Measurements from ENCODE around the gene SERPINB6.
"Not testable (repeated sequence)": the region's sequence is repeated elsewhere in the genome, so short reads cannot be mapped to it uniquely, and the experiment has no call there.

Gene SERPINB6

GRCh38 chr6:2958776-2959175, 12.6 kb downstream of the SERPINB6 start:
- DNase-seq (ENCODE audit: low read depth in 2 of 2), result no peak

DNA sequence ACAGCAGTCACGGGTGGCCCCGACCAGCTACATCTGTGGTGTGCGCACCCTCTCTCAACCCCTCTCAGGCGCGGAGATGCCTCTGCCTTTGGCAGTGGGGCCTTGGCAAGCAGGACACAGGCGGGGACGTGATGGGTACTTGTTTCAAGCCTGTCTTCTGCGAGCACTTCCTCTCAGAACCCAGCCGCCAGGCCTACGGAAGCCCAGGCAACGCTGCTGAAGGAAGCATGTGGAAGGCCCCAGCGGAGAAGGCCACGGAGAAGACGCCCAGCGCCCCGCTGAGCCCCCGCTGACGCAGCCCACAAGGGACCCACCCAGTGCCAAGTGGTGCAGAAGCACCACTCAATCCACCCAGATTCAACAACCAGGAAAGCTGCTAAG, 13.0 kb downstream of the SERPINB6 start:
- DNase-seq (ENCODE audit: low read depth in 2 of 2), result no peak

DNA sequence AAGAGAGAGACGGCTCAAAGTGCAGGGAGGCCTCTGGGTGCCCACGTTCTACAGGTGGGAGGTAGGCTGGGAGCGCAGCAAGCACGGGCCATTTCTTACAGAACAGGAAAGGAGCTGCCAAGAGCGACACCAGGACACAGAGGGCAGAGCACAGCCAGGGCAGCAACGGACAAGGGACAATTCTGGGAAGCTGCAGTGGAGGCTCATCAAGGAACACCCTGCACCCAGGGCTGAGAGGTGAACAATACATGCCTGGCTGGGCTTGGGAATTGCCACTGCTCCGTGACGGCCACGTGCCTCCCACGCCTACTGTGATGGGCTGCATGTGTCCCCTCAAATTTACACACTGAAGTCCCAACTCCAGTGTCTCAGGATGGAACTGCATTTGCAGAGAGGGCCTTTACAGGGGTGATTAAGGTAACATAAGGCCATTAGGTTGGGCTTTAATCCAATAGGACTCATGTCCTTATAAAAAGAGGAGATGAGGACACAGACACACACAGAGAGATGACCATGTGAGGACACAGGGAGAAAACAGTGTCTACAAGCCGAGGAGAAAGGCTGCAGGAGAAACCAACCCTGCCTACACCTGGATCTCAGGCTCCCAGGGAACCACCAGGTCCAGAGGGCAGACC, 13.6 kb downstream of the SERPINB6 start:
- DNase-seq (ENCODE audit: low read depth in 2 of 2), result no peak

GRCh38 chr6:2956930-2957685, 14.3 kb downstream of the SERPINB6 start:
- no peak for DNase-seq (ENCODE audit: low read depth in 2 of 2)

DNA sequence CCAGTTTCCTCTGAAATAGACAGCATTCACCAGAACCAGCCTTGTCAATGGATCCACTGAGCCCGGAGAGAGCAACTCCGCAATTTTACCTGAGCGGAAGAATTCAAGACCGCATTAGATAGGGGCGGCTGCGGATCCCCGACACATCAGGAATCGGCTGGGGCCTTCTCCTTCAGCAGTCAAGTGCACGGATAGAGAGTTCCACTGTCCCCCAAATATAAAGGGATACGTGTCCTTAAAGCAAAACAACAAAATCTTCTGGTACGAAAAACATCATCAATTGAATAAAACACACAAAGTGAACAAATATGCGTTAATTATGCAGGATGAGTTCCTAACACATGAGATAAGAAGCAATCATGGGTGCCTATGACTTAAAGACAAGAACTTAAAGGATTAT, 18.3 kb downstream of the SERPINB6 start:
- no peak for DNase-seq (ENCODE audit: low read depth in 2 of 2)

DNA sequence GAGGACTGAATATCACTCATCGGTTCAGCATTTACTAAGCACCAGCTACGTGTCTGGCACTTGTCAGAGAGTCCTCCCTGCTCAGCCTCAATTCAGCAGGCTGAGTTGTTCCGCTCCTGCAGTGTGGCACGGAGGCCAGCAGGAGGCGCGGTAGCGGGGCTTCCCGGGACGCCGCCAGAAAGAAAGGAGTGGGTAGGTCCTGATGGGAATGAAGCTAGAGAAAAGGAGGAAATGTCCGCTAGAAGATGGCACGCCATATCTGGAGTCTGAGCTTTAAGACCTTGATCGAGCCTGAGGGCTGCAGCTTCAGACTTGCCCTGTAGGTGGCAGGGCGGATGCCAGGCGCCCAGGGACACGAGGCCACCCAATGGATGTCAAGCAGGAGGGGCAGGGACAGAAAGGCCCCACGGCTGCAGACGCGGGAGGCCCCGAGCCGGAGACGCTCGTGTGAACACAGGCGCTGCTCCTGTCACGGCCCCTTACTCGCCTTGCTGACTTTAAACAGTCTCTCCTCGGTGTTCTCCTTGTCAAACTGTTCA, 18.7 kb downstream of the SERPINB6 start:
- peak; percentile 67 to 71 for DNase-seq (ENCODE audit: low read depth in 2 of 2)

DNA sequence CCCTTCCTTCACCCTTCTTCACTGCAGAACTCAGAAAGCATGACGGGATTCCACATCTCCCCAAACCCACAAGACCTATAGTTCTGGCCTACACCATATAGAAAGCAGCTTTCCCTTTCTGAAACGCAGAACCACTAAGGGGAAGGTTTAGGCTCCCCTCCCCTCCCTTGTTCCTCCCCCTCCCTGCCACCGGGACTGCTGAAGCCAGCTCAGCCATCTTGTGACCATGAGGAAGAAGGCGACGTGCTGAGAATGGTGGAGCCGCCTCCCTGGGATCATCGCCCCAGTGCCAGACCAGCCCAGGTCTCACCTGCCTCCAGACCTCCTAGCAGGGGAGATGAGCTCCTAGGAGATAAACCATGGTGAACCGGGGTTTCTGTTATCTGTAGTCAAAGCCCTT, 19.6 kb downstream of the SERPINB6 start:
- no peak for DNase-seq (ENCODE audit: low read depth in 2 of 2)

DNA sequence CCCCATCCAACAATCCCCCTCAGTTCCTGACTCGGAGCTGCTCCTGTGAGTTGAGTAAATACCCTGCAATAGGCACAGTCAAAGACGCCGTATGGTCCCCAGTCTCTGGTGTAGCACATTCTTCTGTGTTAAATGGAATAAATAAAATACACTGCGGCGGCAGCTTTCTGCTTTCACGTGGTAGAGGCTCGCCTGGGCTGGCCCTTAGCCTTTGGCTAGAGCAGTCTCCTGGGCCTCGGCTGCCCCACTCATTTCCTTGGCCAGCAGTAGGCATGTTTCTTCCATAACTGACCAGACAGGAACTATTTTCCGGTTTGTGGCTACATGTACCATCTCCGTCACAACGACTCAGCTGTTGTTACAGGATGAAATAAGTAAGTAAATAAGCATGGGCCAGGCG, 20.7 kb downstream of the SERPINB6 start:
- no peak for DNase-seq (ENCODE audit: low read depth in 2 of 2)

- no peak for DNase-seq (ENCODE audit: low read depth in 2 of 2)
Measured at GRCh38 chr6:2949536-2950083, 21.8 kb downstream of the SERPINB6 start.

GRCh38 chr6:2949121-2949520, 22.2 kb downstream of the SERPINB6 start:
- no peak for DNase-seq (ENCODE audit: low read depth in 2 of 2)

GRCh38 chr6:2948228-2949025, 22.9 kb downstream of the SERPINB6 start:
- no peak for DNase-seq (ENCODE audit: low read depth in 2 of 2)

- no peak for DNase-seq (ENCODE audit: low read depth in 2 of 2)
Measured at GRCh38 chr6:2947445-2947844, 23.9 kb downstream of the SERPINB6 start.

DNA sequence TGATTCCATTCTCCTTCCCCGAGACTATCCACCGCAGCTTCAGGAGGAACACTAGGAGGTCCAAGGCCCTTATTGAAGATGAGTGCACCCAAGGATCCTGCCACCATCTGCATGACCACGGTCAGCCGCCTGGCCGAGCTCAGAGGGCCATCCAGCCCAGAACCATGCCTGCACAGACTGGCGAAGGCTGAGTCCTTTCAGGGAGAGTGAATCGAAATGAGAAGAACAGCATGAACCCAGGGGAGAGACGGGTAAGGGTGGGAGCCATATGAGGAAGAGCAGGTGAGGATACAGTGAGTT, 26.3 kb downstream of the SERPINB6 start:
- no peak for DNase-seq (ENCODE audit: low read depth in 2 of 2)

DNA sequence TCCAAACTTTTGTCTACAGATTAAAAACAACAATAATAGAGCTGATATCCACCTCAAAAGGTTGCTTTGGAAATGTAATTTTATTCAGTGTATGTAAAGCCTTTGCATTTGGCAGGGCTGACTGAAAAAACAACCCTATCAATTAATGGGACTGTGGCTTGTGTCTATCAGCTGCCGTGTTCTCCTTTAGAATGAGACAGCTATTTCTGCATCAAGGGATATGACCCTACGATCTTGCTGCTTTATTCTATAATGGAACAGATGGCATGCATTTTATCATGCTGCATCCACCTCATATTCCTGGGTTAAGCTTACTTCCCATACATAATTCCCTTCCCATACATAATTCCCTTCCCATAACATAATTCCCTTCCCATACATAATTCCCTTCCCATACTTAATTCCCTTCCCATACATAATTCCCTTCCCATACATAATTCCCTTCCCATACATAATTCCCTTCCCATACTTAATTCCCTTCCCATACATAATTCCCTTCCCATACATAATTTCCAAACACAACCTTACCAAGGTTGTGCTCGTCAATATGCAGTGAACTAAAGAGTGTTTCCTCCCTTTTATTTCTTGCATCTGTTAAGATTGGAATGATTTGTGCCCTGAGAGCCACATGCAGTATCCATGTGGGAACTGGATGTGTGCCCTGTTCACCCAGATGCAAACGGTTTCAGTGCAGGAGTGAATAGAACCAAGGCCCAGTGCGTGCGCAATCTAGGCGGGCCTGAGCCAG, 26.8 kb downstream of the SERPINB6 start:
- no peak for DNase-seq (ENCODE audit: low read depth in 2 of 2)

DNA sequence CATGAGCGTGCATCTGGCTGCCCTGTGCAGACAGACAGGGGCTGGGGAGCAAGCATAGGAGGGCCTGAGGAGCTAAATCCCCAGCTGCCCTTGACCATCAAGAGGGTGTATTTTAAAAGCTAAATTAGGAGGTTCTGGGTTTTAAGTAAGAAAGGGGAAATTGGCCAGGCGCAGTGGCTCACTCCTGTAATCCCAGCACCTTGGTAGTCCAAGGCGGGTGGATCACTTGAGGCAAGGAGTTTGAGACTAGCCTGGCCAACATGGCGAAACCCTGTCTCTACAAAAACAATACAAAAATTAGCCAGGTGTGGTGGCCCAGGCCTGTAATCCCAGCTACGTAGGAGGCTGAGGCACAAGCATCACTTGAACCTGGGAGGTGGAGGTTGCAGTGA, 27.8 kb downstream of the SERPINB6 start:
- DNase-seq (ENCODE audit: low read depth in 2 of 2), result no peak

DNA sequence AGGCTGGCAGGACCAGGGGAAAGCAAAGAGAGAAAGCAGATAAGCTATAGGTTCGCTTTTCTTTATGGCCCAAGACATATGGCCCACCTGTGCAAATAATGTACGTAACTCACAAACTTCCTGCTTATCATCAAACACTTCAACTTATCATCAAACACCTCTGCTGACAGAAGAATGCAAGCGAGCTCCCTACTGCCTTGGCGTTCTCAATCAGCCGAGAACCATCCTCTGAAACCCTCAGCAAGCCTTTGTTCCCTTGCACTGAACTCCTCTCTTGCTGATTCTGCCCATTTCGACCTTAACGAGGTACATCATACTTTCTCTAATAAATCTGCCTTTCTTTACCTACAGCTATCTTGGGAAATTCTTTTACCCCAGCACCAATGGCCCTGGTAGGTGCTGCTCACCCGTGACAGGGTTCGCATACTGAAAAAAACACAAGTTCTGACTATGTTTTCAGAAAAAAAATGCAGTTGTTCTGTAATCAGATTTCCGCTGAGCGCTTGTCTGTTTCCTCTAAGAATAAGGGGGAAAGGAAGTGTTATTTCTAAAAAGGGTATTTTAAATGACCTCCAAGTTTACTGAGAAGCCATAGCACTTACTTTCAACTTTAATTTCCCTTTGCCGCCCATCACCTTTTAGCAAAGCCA, 28.3 kb downstream of the SERPINB6 start:
- DNase-seq (ENCODE audit: low read depth in 2 of 2), result no peak

DNA sequence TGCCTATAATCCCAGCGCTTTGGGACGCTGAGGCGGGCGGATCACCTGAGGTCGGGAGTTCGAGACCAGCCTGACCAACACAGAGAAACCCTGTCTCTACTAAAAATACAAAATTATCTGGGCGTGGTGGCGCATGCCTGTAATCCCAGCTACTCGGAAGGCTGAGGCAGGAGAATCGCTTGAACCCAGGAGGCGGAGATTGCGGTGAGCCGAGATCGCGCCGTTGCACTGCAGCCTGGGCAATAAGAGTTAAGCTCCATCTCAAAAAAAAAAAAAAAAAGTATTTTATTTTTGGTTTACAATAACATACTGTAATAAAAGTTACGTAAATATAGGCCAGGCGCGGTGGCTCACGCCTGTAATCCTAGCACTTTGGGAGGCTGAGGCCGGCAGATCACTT, 29.3 kb downstream of the SERPINB6 start:
- DNase-seq (ENCODE audit: low read depth in 2 of 2), result not testable (repeated sequence)

DNA sequence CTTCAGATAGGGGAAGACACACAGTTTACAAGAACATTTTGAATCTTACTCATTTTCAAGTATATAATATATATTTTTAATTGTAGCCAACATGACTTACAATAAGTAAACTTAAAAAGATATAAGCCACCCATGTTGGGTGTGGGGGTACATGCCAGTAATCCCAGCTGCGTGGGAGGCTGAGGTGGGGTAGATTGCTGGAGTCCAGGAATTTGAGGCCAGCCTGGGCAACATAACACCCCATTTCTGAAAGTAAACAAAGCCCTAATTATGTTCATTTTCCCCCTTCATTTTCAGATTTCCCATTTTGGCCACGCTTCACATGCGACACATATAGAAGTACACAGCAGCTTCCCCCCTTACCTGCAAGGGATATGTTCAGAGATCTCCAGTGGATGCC, 30.5 kb downstream of the SERPINB6 start:
- DNase-seq (ENCODE audit: low read depth in 2 of 2), result no peak

GRCh38 chr6:2940010-2940850, 31.1 kb downstream of the SERPINB6 start:
- no peak for DNase-seq (ENCODE audit: low read depth in 2 of 2)

- DNase-seq (ENCODE audit: low read depth in 2 of 2), result no peak
Measured at GRCh38 chr6:2939315-2940009, 31.9 kb downstream of the SERPINB6 start.

Data from fibroblast of skin of left biceps (primary cell).